SH-SY5Y (cell line): ENCODE results near the gene PROX1.

Experiments
- GATA2 ChIP-seq: IDR thresholded peaks from 2 replicates; pipeline ENCODE4 v1.6.1; 2011; ENCODE audit warnings: mild to moderate bottlenecking, low read depth, low read length
- GATA3 ChIP-seq: IDR thresholded peaks from 2 replicates; pipeline ENCODE4 v1.6.1; 2011; ENCODE audit warnings: low read depth, mild to moderate bottlenecking, low read length, moderate library complexity

Gene PROX1

DNA sequence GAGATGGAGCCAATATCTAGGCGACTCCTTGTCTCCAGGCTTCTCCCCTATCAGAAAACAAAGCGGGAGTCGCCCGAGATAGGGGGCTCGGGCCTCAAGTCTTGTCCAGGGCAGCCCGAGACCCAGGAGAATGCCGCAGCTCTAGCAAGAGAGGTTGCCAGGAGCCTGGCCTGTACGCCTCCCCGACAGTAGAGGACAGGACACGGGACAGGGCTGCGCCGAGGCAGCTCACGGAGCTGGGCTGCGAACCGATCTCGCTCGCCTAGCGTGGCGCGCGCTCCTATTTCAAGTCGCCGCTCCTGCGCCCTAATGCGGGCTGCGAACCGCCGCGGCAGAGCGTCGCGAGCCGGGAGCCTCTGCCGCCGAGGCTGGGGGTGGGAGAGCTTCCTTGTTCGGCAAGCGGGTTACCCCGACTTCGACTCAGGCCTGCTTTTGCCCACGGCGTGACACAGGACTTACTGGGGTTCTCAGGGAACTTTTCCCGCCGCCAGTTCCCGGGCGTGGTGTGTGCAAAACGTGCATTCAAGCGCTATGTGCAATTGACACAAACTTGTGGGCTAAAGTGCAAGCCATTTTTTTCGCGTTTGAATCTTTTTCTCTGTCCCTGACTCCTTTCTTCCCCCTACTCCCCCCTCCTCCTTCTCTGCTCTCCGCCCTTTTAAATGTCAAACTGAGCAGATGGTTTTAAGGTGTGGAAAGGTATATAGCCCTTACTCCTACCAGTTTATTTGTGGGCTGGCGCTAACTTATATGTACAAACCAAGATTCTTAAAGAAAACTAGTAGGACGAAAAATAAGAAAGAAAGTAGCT, 2.4 kb upstream of the PROX1 start:
- TF ChIP-seq GATA3 = no peak
- no peak for TF ChIP-seq GATA2

DNA sequence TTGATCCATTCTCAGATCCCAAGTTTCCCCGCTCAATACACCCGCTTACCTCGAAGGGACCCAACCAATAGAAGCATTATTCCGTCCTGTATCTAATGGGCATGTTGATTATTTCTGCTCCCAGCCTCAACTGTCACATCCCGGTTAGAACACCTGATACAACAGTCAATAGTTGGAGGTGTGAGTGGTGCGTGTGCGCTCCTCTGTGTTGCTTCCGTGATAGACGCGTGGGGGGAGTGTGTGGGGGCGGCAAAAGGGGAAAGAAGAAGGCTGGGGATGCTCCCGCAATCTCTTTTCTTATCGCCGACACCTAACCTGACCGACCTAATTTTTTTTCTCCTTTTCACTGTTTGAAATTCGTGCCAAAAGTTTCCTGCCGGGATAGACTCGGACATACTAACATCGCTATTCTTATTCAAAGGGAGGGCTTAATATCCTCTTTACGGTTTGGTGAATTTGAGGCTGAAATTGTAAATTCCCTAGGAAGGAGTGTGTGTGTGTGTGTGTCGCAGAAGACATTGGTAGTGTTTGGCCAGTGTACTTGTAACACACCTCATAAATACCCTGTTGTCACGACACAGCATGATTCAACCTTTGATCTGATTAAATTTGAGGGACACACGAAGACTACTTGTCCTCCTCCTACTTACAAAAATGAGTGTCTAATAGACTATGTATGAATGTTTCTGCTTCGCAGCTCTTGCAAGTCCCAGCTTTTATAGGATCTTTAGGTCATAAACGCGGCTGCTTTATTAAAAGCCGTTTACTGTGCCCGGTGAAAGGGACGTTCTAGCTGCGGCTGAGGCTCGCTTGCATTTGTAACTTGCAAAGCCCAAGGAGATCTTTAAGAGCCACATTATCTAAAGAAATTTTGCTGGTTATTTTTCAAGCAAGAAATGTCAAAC, 1.5 kb upstream of the PROX1 start:
- TF ChIP-seq GATA3 (no peak), GATA2 (no peak)

DNA sequence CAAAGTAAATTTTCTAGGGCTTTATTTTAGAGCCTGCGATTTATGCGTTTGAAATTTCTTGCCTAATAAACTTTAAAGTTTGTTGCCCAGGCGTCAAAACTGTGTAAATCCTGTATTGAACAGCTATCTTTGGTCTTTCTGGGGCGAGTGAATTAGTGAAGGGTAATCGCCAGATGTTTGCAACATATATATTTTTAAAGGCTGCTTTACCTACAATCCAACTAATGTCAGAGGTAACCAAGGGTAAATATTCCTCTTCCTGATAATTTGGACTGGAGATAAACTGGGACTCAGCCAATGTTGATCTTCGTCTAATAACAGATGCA, 885 bp upstream of the PROX1 start:
- TF ChIP-seq GATA3 = no peak
- TF ChIP-seq GATA2 = no peak

DNA sequence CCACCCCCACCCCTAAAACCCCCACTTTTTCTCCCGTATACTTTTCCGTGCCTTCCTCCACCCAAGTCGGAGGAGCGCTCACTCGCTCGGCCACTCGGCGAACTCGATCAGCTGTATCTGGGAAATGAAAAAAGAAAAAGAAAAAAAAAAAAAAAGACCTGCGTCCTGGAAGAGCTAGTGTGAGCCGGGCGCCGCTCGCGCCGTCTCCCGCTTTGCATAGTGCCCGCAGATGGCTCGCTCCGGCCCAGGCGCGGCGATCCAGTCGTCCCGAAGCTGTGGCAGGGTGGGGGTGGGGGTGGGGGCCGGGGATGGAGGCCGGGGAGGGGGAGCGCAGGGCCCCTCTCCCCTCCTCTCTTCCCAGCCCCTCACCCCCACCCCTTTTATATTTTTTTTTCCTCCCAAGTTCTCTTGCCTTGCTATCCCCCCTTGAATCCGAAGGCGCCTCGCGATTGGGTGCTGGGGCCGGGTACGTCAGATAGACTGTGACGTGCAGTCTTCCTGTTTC, 299 bp upstream of the PROX1 start:
- TF ChIP-seq GATA2 (no peak), GATA3 (no peak)

DNA sequence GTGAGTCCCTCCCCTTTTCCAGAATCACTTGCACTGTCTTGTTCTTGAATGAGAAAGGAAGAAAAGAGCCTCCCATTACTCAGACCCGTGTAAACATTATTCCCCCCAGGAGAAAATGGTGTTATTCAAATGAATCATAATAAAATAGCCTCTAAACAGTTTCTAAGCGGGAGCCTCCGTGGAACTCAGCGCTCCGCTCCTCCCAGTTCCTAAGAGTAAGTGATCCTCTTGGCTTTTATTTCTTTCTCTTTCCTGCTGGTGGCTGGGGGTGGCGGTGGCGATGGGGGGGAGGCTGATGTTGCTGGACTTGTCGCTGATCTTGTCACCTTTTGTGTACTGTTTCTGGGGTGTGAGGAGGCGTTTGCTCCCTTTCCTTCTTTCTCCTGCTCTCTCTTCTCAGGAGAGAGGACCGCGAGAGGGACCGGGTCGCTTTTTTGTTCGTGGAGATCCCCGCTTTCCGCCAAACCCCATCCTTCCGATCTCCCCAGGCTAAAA, 781 bp downstream of the PROX1 start:
- TF ChIP-seq GATA2 (no peak), GATA3 (no peak)

DNA sequence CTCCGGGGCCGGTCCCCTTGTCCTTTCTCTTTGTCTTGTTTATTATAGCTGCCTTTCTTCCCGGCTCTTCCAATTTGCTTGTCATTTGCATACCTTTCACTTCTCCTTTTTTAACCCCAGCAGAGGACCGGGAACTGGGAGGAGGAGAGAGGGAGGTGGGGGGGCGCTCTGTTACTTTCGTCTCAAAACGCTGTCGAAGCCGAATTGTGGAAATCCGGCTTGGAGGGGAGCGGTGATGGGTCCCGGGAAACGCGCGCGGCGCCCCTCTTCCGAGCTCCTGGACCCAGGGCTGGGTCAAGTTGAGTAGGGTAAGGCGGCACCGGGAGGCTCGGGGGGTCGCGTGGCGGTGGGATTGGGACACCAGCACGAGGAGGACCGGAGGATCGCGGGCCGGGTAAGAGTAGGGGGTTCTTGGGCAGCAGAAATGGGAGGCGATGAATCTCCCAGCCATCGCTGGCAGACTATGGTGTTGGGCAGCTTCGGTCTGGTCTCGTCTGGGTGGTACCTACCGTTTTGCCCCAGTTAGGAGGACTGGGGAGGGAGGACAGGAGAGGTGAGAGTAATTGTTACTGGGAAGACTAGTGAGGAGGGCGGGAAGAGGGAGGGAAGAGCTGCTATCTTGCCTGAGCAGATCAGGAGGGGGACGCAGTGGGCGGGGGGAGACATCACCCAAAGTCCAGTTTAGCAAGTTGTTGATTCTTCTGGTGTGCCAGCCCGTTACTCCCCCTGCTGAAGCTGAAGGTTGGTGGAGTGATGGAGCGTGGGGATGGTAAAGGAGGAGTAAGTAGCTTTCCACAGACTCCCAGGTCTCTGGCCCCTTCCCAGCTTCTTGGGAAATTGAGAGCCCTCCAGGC, 1.5 kb downstream of the PROX1 start:
- TF ChIP-seq GATA3 (no peak), GATA2 (no peak)

DNA sequence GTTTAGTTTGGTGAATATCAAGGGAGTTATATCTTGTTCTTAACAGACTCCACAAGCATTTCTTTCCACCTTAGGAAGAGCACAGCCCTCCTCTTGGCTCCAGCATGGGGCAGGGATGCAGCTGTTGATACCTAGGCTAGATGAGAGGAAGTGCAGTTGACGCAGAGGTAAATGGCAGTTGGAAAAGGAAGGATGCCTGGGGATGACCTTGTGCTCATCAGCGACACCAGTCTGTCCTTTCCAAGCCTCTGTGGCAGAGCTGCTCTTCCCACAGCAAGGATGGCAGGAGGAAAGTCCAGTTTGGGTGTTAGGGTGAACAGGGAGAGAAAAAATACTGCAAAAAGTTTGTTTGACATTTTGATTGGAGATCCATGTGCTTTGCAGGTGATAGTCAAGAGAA, 6.2 kb downstream of the PROX1 start:
- TF ChIP-seq GATA2 = no peak
- no peak for TF ChIP-seq GATA3

DNA sequence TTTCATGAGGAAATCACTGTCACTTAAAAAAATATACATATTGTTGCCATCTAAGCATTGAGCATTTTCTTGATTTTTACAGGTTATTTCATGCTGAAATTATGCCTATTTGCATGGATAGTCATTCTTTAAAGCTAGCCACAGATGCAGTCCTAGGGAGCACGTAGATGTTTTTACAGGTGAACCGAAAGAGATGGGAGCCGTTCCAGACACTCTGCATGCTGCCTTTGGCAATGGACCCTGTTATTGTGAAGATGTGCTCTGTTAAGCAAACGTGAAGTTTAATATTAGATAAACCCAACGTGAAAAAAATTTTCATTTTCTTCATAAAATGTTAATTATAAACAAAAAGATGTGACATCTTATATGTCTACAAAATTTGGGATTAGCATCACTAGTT, 7.1 kb downstream of the PROX1 start:
- TF ChIP-seq GATA2 = no peak
- no peak for TF ChIP-seq GATA3

DNA sequence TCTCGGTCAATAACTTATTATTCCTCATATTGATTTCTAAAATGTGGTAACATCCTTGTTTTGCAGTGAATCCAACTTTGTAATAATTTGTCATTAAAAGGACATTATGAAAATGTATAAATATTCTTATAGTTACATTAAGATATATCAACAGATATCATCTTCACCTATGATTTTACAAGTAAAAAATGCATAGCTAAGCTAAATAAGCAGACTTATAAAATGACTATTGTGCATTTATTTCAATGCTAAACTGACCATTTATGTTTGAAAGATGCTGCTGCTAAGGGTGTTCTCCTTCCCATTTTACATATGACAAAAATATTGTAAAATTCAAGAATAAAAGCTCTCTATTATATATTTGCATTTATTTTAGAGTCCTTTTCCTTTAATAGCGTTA, 7.8 kb downstream of the PROX1 start:
- TF ChIP-seq GATA3 (no peak), GATA2 (no peak)

DNA sequence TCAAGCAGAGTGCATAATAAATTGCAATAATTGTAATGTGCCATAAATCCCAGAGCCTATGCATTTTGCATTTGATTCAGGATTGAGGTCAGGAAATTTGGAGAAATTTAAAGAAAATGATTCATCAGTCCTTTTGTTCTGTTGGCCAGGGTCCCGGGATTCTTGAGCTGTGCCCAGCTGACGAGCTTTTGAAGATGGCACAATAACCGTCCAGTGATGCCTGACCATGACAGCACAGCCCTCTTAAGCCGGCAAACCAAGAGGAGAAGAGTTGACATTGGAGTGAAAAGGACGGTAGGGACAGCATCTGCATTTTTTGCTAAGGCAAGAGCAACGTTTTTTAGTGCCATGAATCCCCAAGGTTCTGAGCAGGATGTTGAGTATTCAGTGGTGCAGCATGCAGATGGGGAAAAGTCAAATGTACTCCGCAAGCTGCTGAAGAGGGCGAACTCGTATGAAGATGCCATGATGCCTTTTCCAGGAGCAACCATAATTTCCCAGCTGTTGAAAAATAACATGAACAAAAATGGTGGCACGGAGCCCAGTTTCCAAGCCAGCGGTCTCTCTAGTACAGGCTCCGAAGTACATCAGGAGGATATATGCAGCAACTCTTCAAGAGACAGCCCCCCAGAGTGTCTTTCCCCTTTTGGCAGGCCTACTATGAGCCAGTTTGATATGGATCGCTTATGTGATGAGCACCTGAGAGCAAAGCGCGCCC, 8.7 kb downstream of the PROX1 start:
- TF ChIP-seq GATA2 = no peak
- TF ChIP-seq GATA3 = no peak

DNA sequence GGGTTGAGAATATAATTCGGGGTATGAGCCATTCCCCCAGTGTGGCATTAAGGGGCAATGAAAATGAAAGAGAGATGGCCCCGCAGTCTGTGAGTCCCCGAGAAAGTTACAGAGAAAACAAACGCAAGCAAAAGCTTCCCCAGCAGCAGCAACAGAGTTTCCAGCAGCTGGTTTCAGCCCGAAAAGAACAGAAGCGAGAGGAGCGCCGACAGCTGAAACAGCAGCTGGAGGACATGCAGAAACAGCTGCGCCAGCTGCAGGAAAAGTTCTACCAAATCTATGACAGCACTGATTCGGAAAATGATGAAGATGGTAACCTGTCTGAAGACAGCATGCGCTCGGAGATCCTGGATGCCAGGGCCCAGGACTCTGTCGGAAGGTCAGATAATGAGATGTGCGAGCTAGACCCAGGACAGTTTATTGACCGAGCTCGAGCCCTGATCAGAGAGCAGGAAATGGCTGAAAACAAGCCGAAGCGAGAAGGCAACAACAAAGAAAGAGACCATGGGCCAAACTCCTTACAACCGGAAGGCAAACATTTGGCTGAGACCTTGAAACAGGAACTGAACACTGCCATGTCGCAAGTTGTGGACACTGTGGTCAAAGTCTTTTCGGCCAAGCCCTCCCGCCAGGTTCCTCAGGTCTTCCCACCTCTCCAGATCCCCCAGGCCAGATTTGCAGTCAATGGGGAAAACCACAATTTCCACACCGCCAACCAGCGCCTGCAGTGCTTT, 9.4 kb downstream of the PROX1 start:
- no peak for TF ChIP-seq GATA3
- no peak for TF ChIP-seq GATA2

DNA sequence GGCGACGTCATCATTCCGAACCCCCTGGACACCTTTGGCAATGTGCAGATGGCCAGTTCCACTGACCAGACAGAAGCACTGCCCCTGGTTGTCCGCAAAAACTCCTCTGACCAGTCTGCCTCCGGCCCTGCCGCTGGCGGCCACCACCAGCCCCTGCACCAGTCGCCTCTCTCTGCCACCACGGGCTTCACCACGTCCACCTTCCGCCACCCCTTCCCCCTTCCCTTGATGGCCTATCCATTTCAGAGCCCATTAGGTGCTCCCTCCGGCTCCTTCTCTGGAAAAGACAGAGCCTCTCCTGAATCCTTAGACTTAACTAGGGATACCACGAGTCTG, 10.0 kb downstream of the PROX1 start:
- TF ChIP-seq GATA2 (no peak), GATA3 (no peak)

DNA sequence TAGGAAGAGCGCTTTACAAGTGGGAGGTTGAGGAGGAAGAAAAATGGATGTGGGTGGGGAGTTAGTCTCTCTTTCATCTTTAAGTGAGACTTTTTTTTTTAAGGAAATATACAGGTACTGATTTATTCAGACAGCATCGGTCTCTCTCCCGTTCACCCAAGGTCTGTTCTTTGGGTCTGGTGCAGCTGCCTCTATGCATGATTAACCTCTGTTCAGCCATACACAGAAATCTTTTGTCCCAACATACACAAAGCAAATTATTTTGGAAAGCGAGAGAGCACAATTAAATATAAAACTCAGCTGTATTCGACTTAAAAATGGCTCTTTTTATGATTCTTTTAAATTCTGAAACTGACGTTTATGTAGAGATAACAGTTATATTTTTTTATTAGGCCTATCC, 11.0 kb downstream of the PROX1 start:
- TF ChIP-seq GATA2 (no peak), GATA3 (no peak)
